Measurements from ENCODE around the gene GLDC. TPM values are rescaled to one million over a fixed set of nuclear protein-coding genes. Genes with fewer than 3 reads are reported as not detected.
A peak's percentile ranks its signal among the peaks of the same experiment; 100 is the strongest.
"Not testable (repeated sequence)": the region's sequence is repeated elsewhere in the genome, so short reads cannot be mapped to it uniquely, and the experiment has no call there.

The GLDC gene
- polyA plus RNA-seq, 1 donor from 2014 or later = 1.0 TPM

GRCh38 chr9:6553866-6554265 is 91.7 kb downstream of the GLDC start:
- H3K36me3 Mint-ChIP-seq = peaks cover 2% of the 10 kb centered on the region
- H3K4me3 Mint-ChIP-seq = no peak overlapping the region
- no peaks in the 10 kb centered on the region for H3K27me3 Mint-ChIP-seq
- H3K27ac Mint-ChIP-seq = no peak overlapping the region
- H3K9me3 Mint-ChIP-seq = peaks cover 0 to 2% (median 0%) of the 10 kb centered on the region in 3 donors
- H3K4me1 Mint-ChIP-seq = no peaks in the 10 kb centered on the region

GRCh38 chr9:6552498-6553121 is 92.9 kb downstream of the GLDC start:
- H3K27ac Mint-ChIP-seq = no peak overlapping the region
- H3K4me1 Mint-ChIP-seq = no peaks in the 10 kb centered on the region
- peaks cover 0 to 2% (median 0%) of the 10 kb centered on the region in 3 donors for H3K9me3 Mint-ChIP-seq
- no peaks in the 10 kb centered on the region for H3K27me3 Mint-ChIP-seq
- H3K4me3 Mint-ChIP-seq = no peak overlapping the region
- peaks cover 2% of the 10 kb centered on the region for H3K36me3 Mint-ChIP-seq

- H3K27ac Mint-ChIP-seq = no peak overlapping the region
- H3K4me3 Mint-ChIP-seq = no peak overlapping the region
- H3K4me1 Mint-ChIP-seq = no peaks in the 10 kb centered on the region
- H3K9me3 Mint-ChIP-seq = peaks cover 0 to 2% (median 0%) of the 10 kb centered on the region in 3 donors
- peaks cover 2% of the 10 kb centered on the region for H3K36me3 Mint-ChIP-seq
- H3K27me3 Mint-ChIP-seq = no peaks in the 10 kb centered on the region
Measured at GRCh38 chr9:6552033-6552432, 93.5 kb downstream of the GLDC start.

- Mint-ChIP-seq H3K4me3 (no peak overlapping the region), H3K36me3 (peaks cover 2% of the 10 kb centered on the region), H3K9me3 (no peaks in the 10 kb centered on the region), H3K27me3 (no peaks in the 10 kb centered on the region), H3K27ac (no peak overlapping the region), H3K4me1 (no peaks in the 10 kb centered on the region)
Measured at GRCh38 chr9:6551136-6551535, 94.4 kb downstream of the GLDC start.

- H3K9me3 Mint-ChIP-seq = no peaks in the 10 kb centered on the region
- H3K4me3 Mint-ChIP-seq = no peak overlapping the region
- no peaks in the 10 kb centered on the region for H3K4me1 Mint-ChIP-seq
- H3K27ac Mint-ChIP-seq = peak overlapping the region in 1 of 3 donors; percentile 8
- no peaks in the 10 kb centered on the region for H3K27me3 Mint-ChIP-seq
- H3K36me3 Mint-ChIP-seq = peaks cover 2% of the 10 kb centered on the region
Measured at GRCh38 chr9:6549106-6549800, 96.3 kb downstream of the GLDC start.

- Mint-ChIP-seq H3K27ac (no peak overlapping the region), H3K4me3 (no peak overlapping the region), H3K36me3 (no peaks in the 10 kb centered on the region), H3K27me3 (no peaks in the 10 kb centered on the region), H3K4me1 (no peaks in the 10 kb centered on the region), H3K9me3 (no peaks in the 10 kb centered on the region)
Measured at GRCh38 chr9:6545017-6545691, 100.4 kb downstream of the GLDC start.

GRCh38 chr9:6543204-6543603 is 102.3 kb downstream of the GLDC start:
- Mint-ChIP-seq H3K36me3 (no peaks in the 10 kb centered on the region), H3K4me3 (no peak overlapping the region), H3K27ac (no peak overlapping the region), H3K4me1 (no peaks in the 10 kb centered on the region), H3K9me3 (no peaks in the 10 kb centered on the region), H3K27me3 (no peaks in the 10 kb centered on the region)

- not testable (repeated sequence) for H3K4me1 Mint-ChIP-seq, H3K27me3 Mint-ChIP-seq, H3K4me3 Mint-ChIP-seq, H3K27ac Mint-ChIP-seq, H3K9me3 Mint-ChIP-seq, H3K36me3 Mint-ChIP-seq
Measured at GRCh38 chr9:6542617-6543016, 102.9 kb downstream of the GLDC start.

GRCh38 chr9:6538666-6539071 is 106.9 kb downstream of the GLDC start:
- Mint-ChIP-seq H3K4me3 (no peak overlapping the region), H3K4me1 (no peaks in the 10 kb centered on the region), H3K36me3 (no peaks in the 10 kb centered on the region), H3K9me3 (peaks cover 0 to 2% (median 0%) of the 10 kb centered on the region in 3 donors), H3K27ac (no peak overlapping the region), H3K27me3 (no peaks in the 10 kb centered on the region)

GRCh38 chr9:6535594-6535993 is 109.9 kb downstream of the GLDC start:
- no peaks in the 10 kb centered on the region for H3K27me3 Mint-ChIP-seq
- no peak overlapping the region for H3K27ac Mint-ChIP-seq
- peaks cover 0 to 2% (median 0%) of the 10 kb centered on the region in 3 donors for H3K9me3 Mint-ChIP-seq
- no peaks in the 10 kb centered on the region for H3K4me1 Mint-ChIP-seq
- no peaks in the 10 kb centered on the region for H3K36me3 Mint-ChIP-seq
- no peak overlapping the region for H3K4me3 Mint-ChIP-seq

GRCh38 chr9:6525326-6526045 is 120.0 kb downstream of the GLDC start:
- Mint-ChIP-seq H3K27ac (peak overlapping the region in 1 of 3 donors; percentile 73), H3K4me1 (no peaks in the 10 kb centered on the region), H3K36me3 (peaks cover 15% of the 10 kb centered on the region), H3K4me3 (no peak overlapping the region), H3K27me3 (no peaks in the 10 kb centered on the region), H3K9me3 (peaks cover 1 to 10% (median 9%) of the 10 kb centered on the region in 3 donors)

GRCh38 chr9:6522263-6522662 is 123.3 kb downstream of the GLDC start:
- no peaks in the 10 kb centered on the region for H3K27me3 Mint-ChIP-seq
- no peaks in the 10 kb centered on the region for H3K4me1 Mint-ChIP-seq
- no peak overlapping the region for H3K27ac Mint-ChIP-seq
- H3K9me3 Mint-ChIP-seq = peaks cover 1 to 10% (median 9%) of the 10 kb centered on the region in 3 donors
- H3K4me3 Mint-ChIP-seq = no peak overlapping the region
- H3K36me3 Mint-ChIP-seq = peaks cover 20% of the 10 kb centered on the region

GRCh38 chr9:6512085-6512657 is 133.4 kb downstream of the GLDC start:
- Mint-ChIP-seq H3K4me3 (no peak overlapping the region), H3K36me3 (peaks cover 1% of the 10 kb centered on the region), H3K27ac (no peak overlapping the region), H3K4me1 (peaks cover 0 to 1% (median 0%) of the 10 kb centered on the region in 3 donors), H3K27me3 (no peaks in the 10 kb centered on the region), H3K9me3 (no peaks in the 10 kb centered on the region)

- peak overlapping the region in 1 of 3 donors; percentile 2 for H3K27ac Mint-ChIP-seq
- H3K4me3 Mint-ChIP-seq = no peak overlapping the region
- H3K36me3 Mint-ChIP-seq = peaks cover 6% of the 10 kb centered on the region
- H3K9me3 Mint-ChIP-seq = no peaks in the 10 kb centered on the region
- peaks cover 0 to 1% (median 0%) of the 10 kb centered on the region in 3 donors for H3K4me1 Mint-ChIP-seq
- no peaks in the 10 kb centered on the region for H3K27me3 Mint-ChIP-seq
Measured at GRCh38 chr9:6506571-6506970, 139.0 kb downstream of the GLDC start.

- H3K27ac Mint-ChIP-seq = peak overlapping the region in 1 of 3 donors; percentile 16
- H3K9me3 Mint-ChIP-seq = no peaks in the 10 kb centered on the region
- no peaks in the 10 kb centered on the region for H3K27me3 Mint-ChIP-seq
- peaks cover 9% of the 10 kb centered on the region for H3K36me3 Mint-ChIP-seq
- H3K4me1 Mint-ChIP-seq = no peaks in the 10 kb centered on the region
- no peak overlapping the region for H3K4me3 Mint-ChIP-seq
Measured at GRCh38 chr9:6502399-6502798, 143.1 kb downstream of the GLDC start.

Data from IgD-negative memory B cell (primary cell).